Activated CD4-positive, alpha-beta T cell treated with anti-CD3 and anti-CD28 coated beads for 4 hours (primary cell): ENCODE results near the gene DYNLT1.

Experiments
- DNase-seq, 2 donors: peaks; one replicate each; pipeline ENCODE4 v3.0.0-alpha.2; 2020

The DYNLT1 gene

DNA sequence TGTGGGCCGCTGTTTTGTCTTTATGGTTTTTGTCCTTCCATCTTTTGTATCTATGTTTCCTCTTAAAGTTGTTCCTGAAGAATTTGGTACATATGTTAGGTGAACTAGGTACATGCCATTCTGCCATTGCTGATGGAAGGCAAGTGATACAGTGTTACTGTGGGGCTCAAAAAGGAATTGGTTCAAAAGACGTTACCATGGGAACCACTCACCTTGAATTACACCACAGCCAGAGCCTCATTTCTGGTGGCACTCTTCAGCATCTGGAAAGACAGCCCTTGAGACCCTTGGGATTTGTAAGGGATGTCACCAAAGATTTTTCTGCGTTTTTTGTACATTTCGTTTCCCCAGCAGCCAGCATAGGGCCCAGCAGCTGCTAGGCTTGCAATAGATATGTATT is 52.7 kb downstream of the DYNLT1 start:
- no peak for DNase-seq

- no peak for DNase-seq
Measured at GRCh38 chr6:158591134-158591809, 53.3 kb downstream of the DYNLT1 start.

GRCh38 chr6:158589366-158589765 is 55.2 kb downstream of the DYNLT1 start:
- DNase-seq, result no peak

- no peak for DNase-seq
Measured at GRCh38 chr6:158586652-158587051, 57.9 kb downstream of the DYNLT1 start.
